ENCODE measurements around the gene RFC5.

GRCh38 chr12:117970334-117970733, 46.2 kb upstream of the RFC5 start:
- TF ChIP-seq CTCF (IDR thresholded peaks at IDR 0.05 in 8 of 11, conservative IDR thresholded peaks at IDR 0.05 in 3 of 11) (no peak), POLR2A (IDR thresholded peaks at IDR 0.05) (no peak)

Data from spleen (tissue), 7 donors.